Natural killer cell treated with Interleukin-12 subunit alpha and Interleukin-12 subunit beta and Interleukin-15 and Interleukin-18, amount 100 ng/mL, for 72 hours (primary cell): ENCODE measurements around the gene CASK. TPM values are rescaled to one million over a fixed set of nuclear protein-coding genes. Genes with fewer than 3 reads are reported as not detected.
A peak's percentile ranks its signal among the peaks of the same experiment; 100 is the strongest.

Experiments used
- ATAC-seq, 2 donors: fragments of 150-1000 bp; cut with Tn5 transposase in 1 of 2; sonication (Bioruptor Pico), chemical (Tn5 transposase) in 1 of 2; 2 replicates each; pipeline ENCODE4 v1.10.0; 2021
- DNase-seq: peaks from one replicate; pipeline ENCODE4 v3.0.0; 2022; ENCODE audit warnings: low spot score
- H3K27ac Mint-ChIP-seq, 2 donors: 1 replicate in 1 of 2; 2 replicates in 1 of 2; pipeline ENCODE4 v1.8.0; 2022; ENCODE audit warnings: mixed read lengths in 2 of 2, mild to moderate bottlenecking in 1 of 2, moderate library complexity in 1 of 2
- H3K27me3 Mint-ChIP-seq, 2 donors: 1 replicate in 1 of 2; 2 replicates in 1 of 2; pipeline ENCODE4 v1.8.0; 2022; ENCODE audit warnings: mixed read lengths in 2 of 2
- H3K36me3 Mint-ChIP-seq: one replicate; pipeline ENCODE4 v1.8.0; 2022; ENCODE audit warnings: mixed read lengths
- H3K4me1 Mint-ChIP-seq, 2 donors: 1 replicate in 1 of 2; 2 replicates in 1 of 2; pipeline ENCODE4 v1.8.0; 2022; ENCODE audit warnings: low read depth in 2 of 2, mixed read lengths in 2 of 2, mild to moderate bottlenecking in 1 of 2
- H3K4me3 Mint-ChIP-seq: one replicate; pipeline ENCODE4 v1.8.0; 2022; ENCODE audit warnings: mixed read lengths
- H3K9me3 Mint-ChIP-seq: 2 replicates; pipeline ENCODE4 v1.8.0; 2022; ENCODE audit warnings: mixed read lengths
- total RNA-seq, 2 donors: library from RNA; stranded (reverse); gene quantifications; one replicate each; pipeline ENCODE4 v1.2.3, GENCODE V29; 2022

Gene CASK
- total RNA-seq, 2 donors from 2014 or later = 30.5 to 55.3 TPM

DNA sequence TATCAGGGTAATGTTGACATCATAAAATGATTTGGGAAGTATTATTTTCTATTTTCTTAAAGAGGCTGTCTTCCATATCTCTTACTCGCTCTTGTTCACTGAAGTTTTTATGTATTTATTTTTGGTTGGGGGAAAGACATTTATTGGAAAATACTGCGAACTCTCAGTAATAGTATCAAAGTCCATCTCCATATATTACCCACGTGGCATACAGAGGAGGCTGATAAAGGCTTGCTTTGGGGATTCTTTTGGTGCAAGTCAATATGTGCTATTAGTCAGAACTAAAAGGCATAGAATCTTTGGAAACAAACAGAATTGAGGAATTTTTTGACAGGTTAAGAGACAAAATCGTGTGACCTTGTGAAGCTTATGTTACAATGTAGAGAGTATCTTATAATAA is 374.9 kb downstream of the CASK start:
- H3K27ac Mint-ChIP-seq = no peak overlapping the region
- H3K36me3 Mint-ChIP-seq = no peaks in the 10 kb centered on the region
- H3K4me1 Mint-ChIP-seq = no peaks in the 10 kb centered on the region
- ATAC-seq (no peak), DNase-seq (no peak)
- no peaks in the 10 kb centered on the region for H3K9me3 Mint-ChIP-seq
- H3K27me3 Mint-ChIP-seq = peaks cover 0 to 3% of the 10 kb centered on the region in 2 donors
- H3K4me3 Mint-ChIP-seq = no peak overlapping the region

DNA sequence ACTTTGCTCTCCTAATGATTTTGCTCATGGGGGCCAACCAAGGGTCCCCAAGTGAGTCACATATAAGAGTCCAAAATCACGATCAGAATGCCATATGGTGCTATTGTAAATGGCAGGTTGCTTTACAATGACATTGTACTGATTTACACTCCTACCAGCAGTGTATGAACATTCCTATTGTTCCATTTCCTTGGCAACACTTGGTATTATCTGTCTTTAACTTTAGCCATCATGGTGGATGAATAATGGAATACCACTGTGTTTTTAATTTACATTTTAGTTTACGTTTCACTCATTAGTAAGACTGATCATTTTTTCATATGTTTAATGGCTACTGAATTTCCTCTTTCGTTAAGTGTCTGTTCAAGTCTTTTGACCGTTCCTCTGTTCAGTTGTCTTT is 379.7 kb downstream of the CASK start:
- no peak for DNase-seq
- H3K9me3 Mint-ChIP-seq = no peaks in the 10 kb centered on the region
- no peak overlapping the region for H3K27ac Mint-ChIP-seq
- ATAC-seq = no peak
- H3K4me3 Mint-ChIP-seq = no peak overlapping the region
- H3K4me1 Mint-ChIP-seq = peaks cover 0 to 2% of the 10 kb centered on the region in 2 donors
- H3K27me3 Mint-ChIP-seq = peaks cover 0 to 4% of the 10 kb centered on the region in 2 donors
- H3K36me3 Mint-ChIP-seq = no peaks in the 10 kb centered on the region

GRCh38 chrX:41543025-41543424 is 380.3 kb downstream of the CASK start:
- no peak overlapping the region for H3K27ac Mint-ChIP-seq
- ATAC-seq = no peak

GRCh38 chrX:41542536-41542935 is 380.8 kb downstream of the CASK start:
- Mint-ChIP-seq H3K9me3 (no peaks in the 10 kb centered on the region), H3K4me1 (peaks cover 0 to 2% of the 10 kb centered on the region in 2 donors), H3K27ac (no peak overlapping the region), H3K27me3 (peaks cover 0 to 6% of the 10 kb centered on the region in 2 donors), H3K4me3 (no peak overlapping the region), H3K36me3 (no peaks in the 10 kb centered on the region)
- ATAC-seq (no peak), DNase-seq (no peak)

More at GRCh38 chrX:41543025-41543424, 380.3 kb downstream of the CASK start:
- peaks cover 0 to 2% of the 10 kb centered on the region in 2 donors for H3K4me1 Mint-ChIP-seq
- H3K9me3 Mint-ChIP-seq = no peaks in the 10 kb centered on the region
- DNase-seq = no peak
- no peak overlapping the region for H3K4me3 Mint-ChIP-seq
- H3K36me3 Mint-ChIP-seq = no peaks in the 10 kb centered on the region
- H3K27me3 Mint-ChIP-seq = peaks cover 0 to 6% of the 10 kb centered on the region in 2 donors

GRCh38 chrX:41542135-41542534 is 381.2 kb downstream of the CASK start:
- H3K4me1 Mint-ChIP-seq = peaks cover 0 to 2% of the 10 kb centered on the region in 2 donors
- H3K9me3 Mint-ChIP-seq = no peaks in the 10 kb centered on the region
- H3K4me3 Mint-ChIP-seq = no peak overlapping the region
- no peaks in the 10 kb centered on the region for H3K36me3 Mint-ChIP-seq
- no peak for DNase-seq
- H3K27ac Mint-ChIP-seq = no peak overlapping the region
- peaks cover 0 to 6% of the 10 kb centered on the region in 2 donors for H3K27me3 Mint-ChIP-seq
- ATAC-seq = no peak

- Mint-ChIP-seq H3K4me1 (peaks cover 0 to 2% of the 10 kb centered on the region in 2 donors), H3K9me3 (no peaks in the 10 kb centered on the region), H3K36me3 (no peaks in the 10 kb centered on the region), H3K27ac (no peak overlapping the region), H3K27me3 (peaks cover 0 to 6% of the 10 kb centered on the region in 2 donors), H3K4me3 (no peak overlapping the region)
- DNase-seq (no peak), ATAC-seq (no peak)
Observed at GRCh38 chrX:41541386-41541785, 382.0 kb downstream of the CASK start.

DNA sequence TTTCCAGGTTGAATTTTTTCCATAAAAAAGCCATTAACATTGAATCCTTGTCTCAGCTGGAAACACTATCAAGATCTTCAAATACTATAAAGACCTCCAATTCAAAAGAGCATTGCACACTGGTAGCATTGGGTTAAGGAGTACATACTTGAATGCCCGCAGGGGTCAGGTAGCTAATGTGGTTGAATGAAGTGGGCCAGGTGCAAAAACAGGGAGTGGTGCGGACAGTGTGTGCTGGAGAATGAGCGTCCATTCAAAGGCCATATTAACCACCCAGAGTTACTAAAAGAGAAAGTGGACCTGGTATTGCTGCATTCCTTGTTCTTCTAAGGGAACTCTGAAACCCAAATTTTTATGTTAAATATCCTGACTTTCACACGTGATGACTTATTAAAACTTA is 384.6 kb downstream of the CASK start:
- Mint-ChIP-seq H3K36me3 (no peaks in the 10 kb centered on the region), H3K27ac (no peak overlapping the region), H3K9me3 (no peaks in the 10 kb centered on the region), H3K4me1 (peaks cover 0 to 2% of the 10 kb centered on the region in 2 donors), H3K27me3 (peaks cover 0 to 6% of the 10 kb centered on the region in 2 donors), H3K4me3 (no peak overlapping the region)
- DNase-seq (no peak), ATAC-seq (no peak)

GRCh38 chrX:41530085-41530484 is 393.3 kb downstream of the CASK start:
- Mint-ChIP-seq H3K27me3 (peaks cover 0 to 17% of the 10 kb centered on the region in 2 donors), H3K9me3 (no peaks in the 10 kb centered on the region), H3K27ac (no peak overlapping the region), H3K36me3 (peaks cover 5% of the 10 kb centered on the region), H3K4me1 (peaks cover 4 to 12% of the 10 kb centered on the region in 2 donors), H3K4me3 (no peak overlapping the region)
- ATAC-seq (no peak), DNase-seq (no peak)

- peaks cover 4 to 12% of the 10 kb centered on the region in 2 donors for H3K4me1 Mint-ChIP-seq
- DNase-seq = no peak
- ATAC-seq = peak in 1 of 2 donors; percentile 33
- H3K27me3 Mint-ChIP-seq = peaks cover 0 to 20% of the 10 kb centered on the region in 2 donors
- H3K4me3 Mint-ChIP-seq = no peak overlapping the region
- no peak overlapping the region for H3K27ac Mint-ChIP-seq
- H3K9me3 Mint-ChIP-seq = no peaks in the 10 kb centered on the region
- H3K36me3 Mint-ChIP-seq = peaks cover 5% of the 10 kb centered on the region
Observed at GRCh38 chrX:41529221-41529620, 394.1 kb downstream of the CASK start.

DNA sequence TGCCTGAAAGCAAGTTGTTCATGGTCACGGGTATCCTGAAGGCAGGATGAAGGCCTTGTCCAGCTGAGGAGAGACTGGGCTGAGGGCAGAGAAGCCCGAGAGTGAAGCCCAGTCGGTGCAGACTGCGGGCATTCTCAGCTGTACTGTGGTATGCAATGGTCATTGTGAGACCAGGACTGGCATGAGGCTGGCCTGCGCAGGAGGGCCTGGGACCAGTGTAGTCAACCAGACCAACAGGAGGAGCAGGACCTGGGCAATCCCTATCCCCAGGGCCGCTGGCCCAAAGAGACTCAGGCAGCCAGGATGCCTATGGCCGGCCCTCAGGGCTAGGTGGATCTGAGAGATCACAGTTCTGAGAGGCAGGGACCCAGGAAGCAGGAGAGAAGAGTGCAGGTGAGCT is 394.6 kb downstream of the CASK start:
- Mint-ChIP-seq H3K36me3 (peaks cover 5% of the 10 kb centered on the region), H3K27me3 (peaks cover 0 to 20% of the 10 kb centered on the region in 2 donors), H3K9me3 (no peaks in the 10 kb centered on the region), H3K4me1 (peaks cover 4 to 12% of the 10 kb centered on the region in 2 donors), H3K27ac (no peak overlapping the region), H3K4me3 (no peak overlapping the region)
- ATAC-seq (peak in 1 of 2 donors; percentile 44), DNase-seq (no peak)

DNA sequence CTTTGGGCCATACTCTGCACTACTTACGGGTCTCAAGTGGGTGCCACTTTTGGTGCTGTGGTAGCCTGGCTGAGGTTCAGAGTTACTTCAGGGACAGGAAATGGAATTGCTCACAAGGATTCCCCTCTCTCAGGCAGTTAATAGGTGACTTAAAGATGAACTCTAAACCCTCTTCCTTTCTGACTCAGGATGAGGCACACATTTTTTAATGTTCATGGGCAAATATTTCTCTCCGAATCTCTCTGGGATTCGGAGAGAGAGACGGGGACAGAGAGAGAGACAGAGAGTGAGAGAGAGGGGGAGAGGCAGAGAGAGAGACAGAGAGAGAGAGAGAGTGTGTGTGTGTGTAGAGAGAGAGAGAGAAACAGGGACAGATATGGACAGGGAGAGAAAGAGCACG is 396.4 kb downstream of the CASK start:
- ATAC-seq (peak in 1 of 2 donors; percentile 70), DNase-seq (no peak)
- peak overlapping the region; percentile 38 to 83 for H3K27ac Mint-ChIP-seq
- peak overlapping the region; percentile 80 for H3K4me3 Mint-ChIP-seq
- H3K9me3 Mint-ChIP-seq = no peaks in the 10 kb centered on the region
- peaks cover 9% of the 10 kb centered on the region for H3K36me3 Mint-ChIP-seq
- H3K27me3 Mint-ChIP-seq = peaks cover 0 to 17% of the 10 kb centered on the region in 2 donors
- peaks cover 4 to 12% of the 10 kb centered on the region in 2 donors for H3K4me1 Mint-ChIP-seq

DNA sequence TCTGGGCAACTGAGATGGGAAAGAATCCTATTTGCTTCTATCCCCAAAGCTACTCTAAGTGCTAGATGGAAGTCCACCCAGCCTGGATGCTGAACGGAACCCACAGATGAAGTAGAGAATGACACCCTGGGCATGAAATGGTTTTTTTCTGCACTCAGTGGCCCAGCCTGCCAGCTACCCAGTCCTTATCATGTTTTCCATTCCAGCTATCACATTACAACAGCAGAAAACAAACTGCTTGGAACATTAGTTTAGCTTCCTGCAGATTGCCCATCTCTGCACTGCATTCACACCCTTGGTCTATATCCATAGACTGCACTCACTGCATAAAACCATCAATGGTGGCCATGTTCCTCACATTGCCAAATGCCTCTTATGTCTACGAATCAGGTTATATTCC is 397.1 kb downstream of the CASK start:
- DNase-seq (no peak), ATAC-seq (no peak)
- H3K27me3 Mint-ChIP-seq = peaks cover 0 to 17% of the 10 kb centered on the region in 2 donors
- H3K4me3 Mint-ChIP-seq = no peak overlapping the region
- peak overlapping the region; percentile 14 to 83 for H3K27ac Mint-ChIP-seq
- H3K4me1 Mint-ChIP-seq = peaks cover 4 to 12% of the 10 kb centered on the region in 2 donors
- H3K9me3 Mint-ChIP-seq = no peaks in the 10 kb centered on the region
- H3K36me3 Mint-ChIP-seq = peaks cover 9% of the 10 kb centered on the region

DNA sequence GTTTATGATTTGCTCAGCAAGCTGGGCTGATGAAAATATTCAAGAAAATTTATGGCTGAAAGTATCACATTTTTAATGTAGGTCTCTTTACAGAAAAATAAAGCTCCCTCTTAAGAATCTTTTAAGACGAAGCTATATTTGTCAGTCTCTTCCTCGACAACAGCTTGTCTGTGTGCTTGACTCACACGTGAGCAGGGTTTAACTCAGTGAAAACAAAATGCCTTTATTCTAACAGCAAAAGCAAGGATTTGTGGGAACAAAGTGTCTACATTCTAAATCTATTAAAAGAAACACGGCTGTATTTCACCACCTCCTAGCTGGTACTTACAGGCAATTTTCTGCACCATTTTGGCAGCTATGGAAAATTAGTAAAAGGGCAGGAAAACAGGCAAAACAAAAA is 400.7 kb downstream of the CASK start:
- Mint-ChIP-seq H3K4me1 (peaks cover 8 to 19% of the 10 kb centered on the region in 2 donors), H3K27me3 (peaks cover 0 to 20% of the 10 kb centered on the region in 2 donors), H3K36me3 (peaks cover 9% of the 10 kb centered on the region), H3K4me3 (no peak overlapping the region), H3K9me3 (no peaks in the 10 kb centered on the region), H3K27ac (no peak overlapping the region)
- no peak for ATAC-seq
- no peak for DNase-seq

- H3K9me3 Mint-ChIP-seq = no peaks in the 10 kb centered on the region
- DNase-seq (no peak), ATAC-seq (no peak)
- no peak overlapping the region for H3K4me3 Mint-ChIP-seq
- H3K4me1 Mint-ChIP-seq = peaks cover 8 to 15% of the 10 kb centered on the region in 2 donors
- H3K27me3 Mint-ChIP-seq = peaks cover 0 to 18% of the 10 kb centered on the region in 2 donors
- peaks cover 7% of the 10 kb centered on the region for H3K36me3 Mint-ChIP-seq
- H3K27ac Mint-ChIP-seq = no peak overlapping the region
Observed at GRCh38 chrX:41522081-41522480, 401.3 kb downstream of the CASK start.

- DNase-seq (no peak), ATAC-seq (no peak)
- Mint-ChIP-seq H3K4me3 (no peak overlapping the region), H3K27ac (no peak overlapping the region), H3K9me3 (no peaks in the 10 kb centered on the region), H3K27me3 (peaks cover 0 to 9% of the 10 kb centered on the region in 2 donors), H3K4me1 (peaks cover 4 to 6% of the 10 kb centered on the region in 2 donors), H3K36me3 (peaks cover 4% of the 10 kb centered on the region)
Observed at GRCh38 chrX:41519468-41519867, 403.9 kb downstream of the CASK start.
